ENCODE measurements around the gene APBA2.
"Not testable (repeated sequence)": the region's sequence is repeated elsewhere in the genome, so short reads cannot be mapped to it uniquely, and the experiment has no call there.

APBA2 gene

DNA sequence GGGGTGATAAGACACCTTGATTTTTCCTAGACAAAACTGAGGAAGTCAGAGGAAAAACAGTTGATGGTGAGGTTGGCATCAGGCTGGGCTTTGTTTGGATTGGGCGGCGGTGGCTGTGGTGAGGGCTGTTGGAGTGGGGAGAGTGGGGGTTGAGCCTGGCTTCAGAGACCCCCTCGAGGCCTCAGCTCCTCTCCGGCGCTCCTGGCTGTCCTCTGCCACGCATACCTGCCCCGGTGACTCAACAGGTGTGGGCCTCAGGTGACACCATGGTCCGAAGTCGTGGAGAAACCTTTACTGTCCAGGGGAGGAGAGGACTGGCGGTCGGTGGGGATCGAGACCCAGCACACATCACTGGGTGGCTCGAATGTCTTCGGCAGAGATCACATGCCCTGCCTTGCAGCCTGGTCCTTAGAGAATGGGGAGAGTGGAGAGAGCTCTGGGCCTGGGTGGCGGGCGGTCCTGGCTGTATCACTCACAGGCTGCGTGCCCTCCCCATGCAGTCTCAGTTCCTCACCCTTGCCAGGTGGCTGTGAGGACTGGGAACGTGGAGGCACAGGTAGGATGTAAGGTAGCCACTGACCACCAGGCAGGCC, 2.6 kb downstream of the APBA2 start:
- no peak overlapping the region for H3K4me2 ChIP-seq (ENCODE audit: low read depth, low read length, poor library complexity, severe bottlenecking)

DNA sequence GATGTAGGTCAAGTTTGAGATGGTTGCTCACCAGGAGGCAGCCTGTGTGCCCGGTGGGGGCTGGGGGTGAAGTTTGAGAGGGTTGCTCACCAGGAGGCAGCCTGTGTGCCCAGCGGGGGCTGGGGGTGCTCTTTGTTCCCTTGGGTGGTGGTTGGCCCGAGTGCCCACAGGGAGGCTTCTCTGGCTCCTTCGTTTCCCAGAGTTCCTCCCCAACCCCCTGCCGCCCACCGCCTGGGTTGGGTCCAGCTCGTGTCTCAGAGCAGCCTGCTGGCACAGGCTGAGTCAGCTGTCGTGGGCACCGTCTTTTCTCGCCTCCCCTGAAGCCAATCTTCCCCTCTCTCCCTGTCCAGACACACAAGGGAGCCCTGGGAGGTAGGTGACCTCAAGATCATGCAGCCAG, 3.1 kb downstream of the APBA2 start:
- TF ChIP-seq EZH2phosphoT487 (IDR thresholded peaks at IDR 0.05; ENCODE audit: borderline replicate concordance) = no peak
- TF ChIP-seq, protein P1, sequence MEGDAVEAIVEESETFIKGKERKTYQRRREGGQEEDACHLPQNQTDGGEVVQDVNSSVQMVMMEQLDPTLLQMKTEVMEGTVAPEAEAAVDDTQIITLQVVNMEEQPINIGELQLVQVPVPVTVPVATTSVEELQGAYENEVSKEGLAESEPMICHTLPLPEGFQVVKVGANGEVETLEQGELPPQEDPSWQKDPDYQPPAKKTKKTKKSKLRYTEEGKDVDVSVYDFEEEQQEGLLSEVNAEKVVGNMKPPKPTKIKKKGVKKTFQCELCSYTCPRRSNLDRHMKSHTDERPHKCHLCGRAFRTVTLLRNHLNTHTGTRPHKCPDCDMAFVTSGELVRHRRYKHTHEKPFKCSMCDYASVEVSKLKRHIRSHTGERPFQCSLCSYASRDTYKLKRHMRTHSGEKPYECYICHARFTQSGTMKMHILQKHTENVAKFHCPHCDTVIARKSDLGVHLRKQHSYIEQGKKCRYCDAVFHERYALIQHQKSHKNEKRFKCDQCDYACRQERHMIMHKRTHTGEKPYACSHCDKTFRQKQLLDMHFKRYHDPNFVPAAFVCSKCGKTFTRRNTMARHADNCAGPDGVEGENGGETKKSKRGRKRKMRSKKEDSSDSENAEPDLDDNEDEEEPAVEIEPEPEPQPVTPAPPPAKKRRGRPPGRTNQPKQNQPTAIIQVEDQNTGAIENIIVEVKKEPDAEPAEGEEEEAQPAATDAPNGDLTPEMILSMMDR (conservative IDR thresholded peaks at IDR 0.05; ENCODE audit: low read length) = no peak

More for the DNA sequence above, 2.6 kb downstream of the APBA2 start:
- TF ChIP-seq, protein P1 (conservative IDR thresholded peaks at IDR 0.05; ENCODE audit: low read length) = no peak
- TF ChIP-seq EZH2phosphoT487 (IDR thresholded peaks at IDR 0.05; ENCODE audit: borderline replicate concordance) = no peak
- Histone ChIP-seq H4K20me1 (ENCODE audit: insufficient read depth, low read length, poor library complexity, severe bottlenecking) (no peaks in the 10 kb centered on the region), H3K4me1 (ENCODE audit: insufficient read depth, low read length, poor library complexity, severe bottlenecking) (peaks cover 19% of the 10 kb centered on the region), H3K9me2 (replicated peaks; ENCODE audit: low read depth, low read length) (no peaks in the 10 kb centered on the region), H2AFZ (ENCODE audit: low read length) (no peak overlapping the region), H3K27me3 (ENCODE audit: insufficient read depth, low read length, poor library complexity, severe bottlenecking) (no peaks in the 10 kb centered on the region), H3K79me2 (ENCODE audit: insufficient read depth, low read length) (no peaks in the 10 kb centered on the region), H3F3A (ENCODE audit: low read depth) (peaks cover 4% of the 10 kb centered on the region; the same call in 1 of the 2 replicates), H3K36me3 (ENCODE audit: insufficient read depth, low read length) (no peaks in the 10 kb centered on the region), H3K4me3 (ENCODE audit: low read length, poor library complexity, severe bottlenecking) (no peak overlapping the region), H3K9ac (ENCODE audit: low read depth, low read length, poor library complexity, severe bottlenecking) (no peak overlapping the region), H3K9me3 (ENCODE audit: insufficient read depth, low read depth, low read length) (no peaks in the 10 kb centered on the region)

DNA sequence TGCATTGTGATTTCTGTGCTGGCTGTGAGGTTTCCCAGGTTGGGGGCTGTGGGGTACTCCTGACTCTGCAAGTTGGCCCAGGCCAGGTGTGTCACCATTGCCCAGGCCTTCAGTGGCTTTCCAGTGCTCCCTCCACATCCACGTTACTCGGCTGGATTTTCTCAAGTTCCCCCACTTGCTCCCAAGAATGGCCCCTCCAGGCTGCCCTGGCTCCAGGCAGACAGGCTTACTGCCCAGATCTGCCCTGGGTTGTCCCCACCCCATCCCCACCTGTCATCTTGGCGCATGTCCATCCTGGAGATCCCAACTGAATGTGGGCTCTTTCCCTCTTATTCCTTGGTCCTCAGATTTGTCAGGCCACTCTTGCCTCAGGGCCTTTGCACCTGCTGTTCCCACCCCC, 3.6 kb downstream of the APBA2 start:
- no peaks in the 10 kb centered on the region for H3K36me3 ChIP-seq (ENCODE audit: insufficient read depth, low read length)
- H3K79me2 ChIP-seq (ENCODE audit: insufficient read depth, low read length) = no peaks in the 10 kb centered on the region
- no peaks in the 10 kb centered on the region for H3K27me3 ChIP-seq (ENCODE audit: insufficient read depth, low read length, poor library complexity, severe bottlenecking)
- H2AFZ ChIP-seq (ENCODE audit: low read length) = no peak overlapping the region
- TF ChIP-seq, protein P1 (conservative IDR thresholded peaks at IDR 0.05; ENCODE audit: low read length) = no peak
- TF ChIP-seq EZH2phosphoT487 (IDR thresholded peaks at IDR 0.05; ENCODE audit: borderline replicate concordance) = no peak
- H3K4me2 ChIP-seq (ENCODE audit: low read depth, low read length, poor library complexity, severe bottlenecking) = no peak overlapping the region
- no peaks in the 10 kb centered on the region for H3K9me2 ChIP-seq (replicated peaks; ENCODE audit: low read depth, low read length)
- H3K9ac ChIP-seq (ENCODE audit: low read depth, low read length, poor library complexity, severe bottlenecking) = no peak overlapping the region
- no peaks in the 10 kb centered on the region for H4K20me1 ChIP-seq (ENCODE audit: insufficient read depth, low read length, poor library complexity, severe bottlenecking)
- H3K4me3 ChIP-seq (ENCODE audit: low read length, poor library complexity, severe bottlenecking) = no peak overlapping the region
- H3F3A ChIP-seq (ENCODE audit: low read depth) = peaks cover 4% of the 10 kb centered on the region; the same call in 1 of the 2 replicates
- H3K4me1 ChIP-seq (ENCODE audit: insufficient read depth, low read length, poor library complexity, severe bottlenecking) = peaks cover 19% of the 10 kb centered on the region
- no peaks in the 10 kb centered on the region for H3K9me3 ChIP-seq (ENCODE audit: insufficient read depth, low read depth, low read length)

More for the DNA sequence above, 3.1 kb downstream of the APBA2 start:
- no peak overlapping the region for H3K4me3 ChIP-seq (ENCODE audit: low read length, poor library complexity, severe bottlenecking)
- peaks cover 4% of the 10 kb centered on the region; the same call in 1 of the 2 replicates for H3F3A ChIP-seq (ENCODE audit: low read depth)
- no peaks in the 10 kb centered on the region for H3K79me2 ChIP-seq (ENCODE audit: insufficient read depth, low read length)
- no peaks in the 10 kb centered on the region for H3K27me3 ChIP-seq (ENCODE audit: insufficient read depth, low read length, poor library complexity, severe bottlenecking)
- H3K9me3 ChIP-seq (ENCODE audit: insufficient read depth, low read depth, low read length) = no peaks in the 10 kb centered on the region
- H3K4me1 ChIP-seq (ENCODE audit: insufficient read depth, low read length, poor library complexity, severe bottlenecking) = peaks cover 19% of the 10 kb centered on the region
- no peaks in the 10 kb centered on the region for H4K20me1 ChIP-seq (ENCODE audit: insufficient read depth, low read length, poor library complexity, severe bottlenecking)
- H2AFZ ChIP-seq (ENCODE audit: low read length) = no peak overlapping the region
- H3K4me2 ChIP-seq (ENCODE audit: low read depth, low read length, poor library complexity, severe bottlenecking) = no peak overlapping the region
- no peak overlapping the region for H3K9ac ChIP-seq (ENCODE audit: low read depth, low read length, poor library complexity, severe bottlenecking)
- no peaks in the 10 kb centered on the region for H3K9me2 ChIP-seq (replicated peaks; ENCODE audit: low read depth, low read length)
- H3K36me3 ChIP-seq (ENCODE audit: insufficient read depth, low read length) = no peaks in the 10 kb centered on the region

DNA sequence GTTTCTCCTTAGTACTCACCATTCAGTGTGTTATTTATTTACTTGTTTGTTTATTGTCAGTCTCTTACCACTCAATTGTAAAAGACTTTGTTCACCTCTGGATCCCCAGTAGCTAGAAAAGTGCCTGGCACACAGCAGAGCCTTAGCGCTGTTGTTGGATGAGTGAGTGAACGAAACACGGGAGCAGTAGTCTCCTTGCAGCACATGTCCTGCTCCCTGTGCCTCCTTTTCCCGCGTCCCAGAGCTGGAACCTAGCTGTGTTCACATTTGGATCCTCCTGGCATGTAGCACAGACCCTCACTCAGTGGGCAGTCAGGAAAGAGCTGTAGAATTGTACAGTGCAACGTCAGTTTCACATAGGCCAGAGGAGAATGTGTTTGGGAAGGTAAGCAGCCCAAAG, 4.1 kb downstream of the APBA2 start:
- not testable (repeated sequence) for H3K9me2 ChIP-seq (replicated peaks; ENCODE audit: low read depth, low read length); H3K9me3 ChIP-seq (ENCODE audit: insufficient read depth, low read depth, low read length); H4K20me1 ChIP-seq (ENCODE audit: insufficient read depth, low read length, poor library complexity, severe bottlenecking); H3K27me3 ChIP-seq (ENCODE audit: insufficient read depth, low read length, poor library complexity, severe bottlenecking); H3K4me2 ChIP-seq (ENCODE audit: low read depth, low read length, poor library complexity, severe bottlenecking); H3K36me3 ChIP-seq (ENCODE audit: insufficient read depth, low read length); H3K79me2 ChIP-seq (ENCODE audit: insufficient read depth, low read length); H3K4me3 ChIP-seq (ENCODE audit: low read length, poor library complexity, severe bottlenecking); H3F3A ChIP-seq (ENCODE audit: low read depth); H2AFZ ChIP-seq (ENCODE audit: low read length)
- peaks cover 19% of the 10 kb centered on the region for H3K4me1 ChIP-seq (ENCODE audit: insufficient read depth, low read length, poor library complexity, severe bottlenecking)
- H3K9ac ChIP-seq (ENCODE audit: low read depth, low read length, poor library complexity, severe bottlenecking) = peak overlapping the region; percentile 56

- not testable (repeated sequence) for H3F3A ChIP-seq (ENCODE audit: low read depth); H3K79me2 ChIP-seq (ENCODE audit: insufficient read depth, low read length)
- H3K9ac ChIP-seq (ENCODE audit: low read depth, low read length, poor library complexity, severe bottlenecking) = peak overlapping the region; percentile 56
Measured at GRCh38 chr15:28890291-28890690, 4.5 kb downstream of the APBA2 start.

More at GRCh38 chr15:28890291-28890690, 4.5 kb downstream of the APBA2 start:
- Histone ChIP-seq H3K4me2 (ENCODE audit: low read depth, low read length, poor library complexity, severe bottlenecking) (peak overlapping the region; percentile 44), H3K4me1 (ENCODE audit: insufficient read depth, low read length, poor library complexity, severe bottlenecking) (peaks cover 20% of the 10 kb centered on the region), H2AFZ (ENCODE audit: low read length) (peak overlapping the region; percentile 32; the same call in 1 of the 2 replicates)
- H4K20me1 ChIP-seq (ENCODE audit: insufficient read depth, low read length, poor library complexity, severe bottlenecking); H3K4me3 ChIP-seq (ENCODE audit: low read length, poor library complexity, severe bottlenecking); H3K9me3 ChIP-seq (ENCODE audit: insufficient read depth, low read depth, low read length); H3K36me3 ChIP-seq (ENCODE audit: insufficient read depth, low read length); H3K27me3 ChIP-seq (ENCODE audit: insufficient read depth, low read length, poor library complexity, severe bottlenecking); H3K9me2 ChIP-seq (replicated peaks; ENCODE audit: low read depth, low read length): not testable (repeated sequence)
